22Rv1 (cell line): ENCODE data around the gene CD79B.

Source experiments
- ZFX ChIP-seq: fragments of 450-650 bp; IDR thresholded peaks from 2 replicates; pipeline ENCODE4 v1.6.1; 2017; ENCODE audit warnings: antibody characterized with exemption, borderline replicate concordance
- TF ChIP-seq, protein P1 (sequence below): fragments of 450-650 bp; IDR thresholded peaks from 2 replicates; pipeline ENCODE4 v1.5.1; 2017; ENCODE audit warnings: mild to moderate bottlenecking

DNA sequence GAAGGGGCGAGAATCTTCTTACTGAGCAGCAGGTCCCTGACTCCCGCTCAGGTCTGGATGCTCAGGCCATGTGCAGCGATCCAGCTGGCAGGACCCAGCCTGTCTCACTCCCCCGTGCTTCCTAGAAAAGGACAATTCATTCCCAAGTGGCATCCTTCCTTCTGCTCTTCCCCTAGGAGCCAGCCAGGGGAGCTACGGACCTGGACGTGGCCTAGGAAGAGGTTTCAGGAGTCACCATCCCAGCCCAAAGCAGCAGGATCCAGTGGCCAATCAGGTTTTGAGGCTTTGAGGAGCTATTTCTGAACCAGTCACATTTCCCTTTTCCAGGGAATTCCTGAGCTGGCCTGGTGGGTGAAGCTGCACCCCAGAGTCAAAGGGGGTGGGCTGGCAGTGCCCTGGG lies 7.8 kb upstream of the CD79B start:
- TF ChIP-seq, protein P1, sequence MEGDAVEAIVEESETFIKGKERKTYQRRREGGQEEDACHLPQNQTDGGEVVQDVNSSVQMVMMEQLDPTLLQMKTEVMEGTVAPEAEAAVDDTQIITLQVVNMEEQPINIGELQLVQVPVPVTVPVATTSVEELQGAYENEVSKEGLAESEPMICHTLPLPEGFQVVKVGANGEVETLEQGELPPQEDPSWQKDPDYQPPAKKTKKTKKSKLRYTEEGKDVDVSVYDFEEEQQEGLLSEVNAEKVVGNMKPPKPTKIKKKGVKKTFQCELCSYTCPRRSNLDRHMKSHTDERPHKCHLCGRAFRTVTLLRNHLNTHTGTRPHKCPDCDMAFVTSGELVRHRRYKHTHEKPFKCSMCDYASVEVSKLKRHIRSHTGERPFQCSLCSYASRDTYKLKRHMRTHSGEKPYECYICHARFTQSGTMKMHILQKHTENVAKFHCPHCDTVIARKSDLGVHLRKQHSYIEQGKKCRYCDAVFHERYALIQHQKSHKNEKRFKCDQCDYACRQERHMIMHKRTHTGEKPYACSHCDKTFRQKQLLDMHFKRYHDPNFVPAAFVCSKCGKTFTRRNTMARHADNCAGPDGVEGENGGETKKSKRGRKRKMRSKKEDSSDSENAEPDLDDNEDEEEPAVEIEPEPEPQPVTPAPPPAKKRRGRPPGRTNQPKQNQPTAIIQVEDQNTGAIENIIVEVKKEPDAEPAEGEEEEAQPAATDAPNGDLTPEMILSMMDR, result no peak
- TF ChIP-seq ZFX, result no peak
